HL-60/S4 treated with phorbol 12-myristate 13-acetate at 8.2 ng/mL for 4 days and 3 days (cell line): Measurements from ENCODE around the gene CARD19.

Experiments
- in situ Hi-C: fragments of 300-500 bp; cut with MboI; formaldehyde crosslinking; loops from 2 replicates; pipeline ENCODE4 v1.15.0; 2022; ENCODE audit warnings: low sequenced_read_pairs

Gene CARD19, protein sequence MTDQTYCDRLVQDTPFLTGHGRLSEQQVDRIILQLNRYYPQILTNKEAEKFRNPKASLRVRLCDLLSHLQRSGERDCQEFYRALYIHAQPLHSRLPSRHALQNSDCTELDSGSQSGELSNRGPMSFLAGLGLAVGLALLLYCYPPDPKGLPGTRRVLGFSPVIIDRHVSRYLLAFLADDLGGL

DNA sequence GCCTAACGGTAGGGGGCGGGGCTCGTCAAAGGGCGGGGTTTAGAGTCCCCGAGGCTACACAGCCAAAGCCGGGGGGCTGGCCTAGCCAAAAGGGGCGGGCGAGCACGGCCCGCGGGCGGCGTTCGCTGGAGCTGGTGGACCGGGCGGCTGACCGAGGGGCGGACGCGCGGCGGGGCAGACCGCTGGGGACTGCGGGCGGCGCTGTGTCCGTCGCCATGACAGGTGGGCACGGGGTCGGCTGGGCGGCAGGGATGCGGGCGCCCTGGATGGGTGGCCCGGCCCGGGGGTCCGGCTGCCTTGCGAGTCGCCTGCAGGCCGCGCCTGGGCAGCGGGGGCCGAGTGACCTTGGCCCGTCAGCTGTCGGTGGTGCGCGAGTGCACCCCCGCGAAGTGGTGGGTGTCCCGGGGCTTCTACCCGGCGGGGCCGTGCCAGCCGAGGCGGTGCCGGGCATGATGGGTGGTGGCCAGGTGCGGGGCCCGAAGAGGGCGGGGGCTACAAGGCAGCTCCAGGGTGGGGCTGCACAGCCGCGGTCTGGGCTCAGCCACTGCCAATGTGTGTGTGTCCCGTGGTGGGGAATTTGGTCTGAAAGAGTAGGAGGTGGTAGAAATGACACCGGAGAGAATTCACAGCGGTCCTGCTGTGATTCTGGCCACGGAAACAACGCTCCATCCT, at the start of gene CARD19:
CARD19 (plus strand) TSS at position 87 of the 672 bp plus-strand sequence; CDS start at position 216, 129 bp downstream.
- in situ Hi-C loops: no loop called here

- in situ Hi-C loops: no loop called here
Observed at GRCh38 chr9:93048566-93049448, 47.2 kb upstream of the CARD19 start.

GRCh38 chr9:93049491-93049890, 46.5 kb upstream of the CARD19 start:
- in situ Hi-C loops: no loop called here

DNA sequence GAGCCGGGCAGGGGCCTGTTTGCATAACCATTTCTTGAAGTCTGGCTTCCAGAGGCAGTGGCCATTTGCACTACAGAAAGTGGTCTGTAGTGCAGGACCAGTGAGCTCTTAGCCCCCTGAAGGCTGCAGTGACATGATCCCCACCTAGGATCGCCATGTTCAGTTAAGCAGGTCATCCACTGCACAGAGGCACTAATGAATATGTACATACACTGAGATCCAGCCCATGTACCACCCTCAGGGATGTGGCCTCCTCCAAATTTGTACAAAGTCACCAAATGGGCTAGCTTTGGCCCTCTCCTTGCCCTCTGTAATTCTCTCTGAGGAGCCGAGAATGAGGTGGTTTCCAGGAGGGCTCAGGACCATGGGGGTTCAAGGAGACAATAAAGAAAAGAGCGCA, 45.8 kb upstream of the CARD19 start:
- in situ Hi-C loops: no loop called here

GRCh38 chr9:93051680-93052089, 44.3 kb upstream of the CARD19 start:
- in situ Hi-C loops: no loop called here

DNA sequence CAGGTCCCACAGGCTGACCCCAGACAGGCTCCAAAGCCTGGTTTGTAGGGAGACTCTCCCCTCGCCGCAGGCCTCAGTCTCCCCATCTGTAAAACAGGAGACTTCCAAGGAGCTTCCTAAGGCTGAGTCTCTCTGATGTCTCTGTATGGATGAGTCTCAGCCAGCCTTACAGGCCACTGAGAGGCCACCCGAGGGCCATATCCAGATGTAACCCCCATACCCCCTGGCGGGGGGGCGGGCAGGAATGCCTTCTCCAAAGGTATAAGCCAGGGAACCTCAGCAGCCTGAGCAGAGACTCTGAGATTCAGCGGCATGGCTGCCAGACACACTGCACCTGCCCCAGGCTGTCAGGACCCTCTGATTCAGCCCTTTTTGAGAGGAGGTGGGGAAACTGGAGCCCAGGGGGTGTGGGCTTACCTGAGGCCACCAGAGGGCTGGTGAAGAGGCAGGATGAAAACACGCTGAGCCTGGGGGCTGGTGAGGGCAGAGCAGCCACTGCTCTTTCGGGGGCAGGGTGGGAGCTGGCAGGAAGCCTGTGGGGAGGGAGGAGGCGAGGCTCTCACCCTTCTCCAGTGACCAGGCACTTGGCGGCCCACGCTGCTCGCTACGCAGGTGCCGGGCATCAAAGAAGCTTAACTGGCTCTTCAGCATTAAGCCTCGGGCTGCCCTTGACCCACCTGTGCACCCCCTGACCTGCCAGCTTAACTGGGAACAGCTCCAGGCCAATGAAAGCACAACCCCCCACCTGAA, 43.1 kb upstream of the CARD19 start:
- in situ Hi-C loops: no loop called here

DNA sequence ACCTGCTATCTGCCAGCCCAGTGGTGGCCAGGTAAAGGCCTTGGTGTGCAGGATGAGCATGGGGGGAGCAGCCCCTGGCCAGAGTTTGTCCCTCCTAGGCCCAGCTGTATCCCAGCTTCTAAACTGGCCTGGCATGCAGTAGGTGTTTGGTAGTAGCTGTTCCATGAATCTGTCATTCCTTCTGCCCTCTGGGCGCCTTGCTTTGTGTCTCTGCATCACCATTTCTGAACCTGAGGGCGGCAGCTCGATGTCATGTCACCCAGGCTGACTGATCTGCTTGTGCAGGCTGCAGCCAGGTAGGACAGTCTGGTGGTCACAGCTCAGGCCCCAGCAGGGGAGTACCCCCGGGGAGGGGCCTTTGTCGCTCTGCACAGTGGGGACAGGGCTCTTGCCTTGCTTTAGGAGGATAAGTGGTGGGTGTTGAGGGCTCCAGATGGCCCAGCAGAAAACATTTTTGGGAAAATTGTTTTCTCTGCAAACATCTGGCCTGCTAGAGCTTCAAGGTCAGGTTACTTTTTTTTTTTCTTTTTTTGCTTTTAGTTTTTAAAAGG, 42.2 kb upstream of the CARD19 start:
- in situ Hi-C loops: no loop called here

- in situ Hi-C loops: no loop called here
Observed at GRCh38 chr9:93054758-93055704, 41.0 kb upstream of the CARD19 start.

DNA sequence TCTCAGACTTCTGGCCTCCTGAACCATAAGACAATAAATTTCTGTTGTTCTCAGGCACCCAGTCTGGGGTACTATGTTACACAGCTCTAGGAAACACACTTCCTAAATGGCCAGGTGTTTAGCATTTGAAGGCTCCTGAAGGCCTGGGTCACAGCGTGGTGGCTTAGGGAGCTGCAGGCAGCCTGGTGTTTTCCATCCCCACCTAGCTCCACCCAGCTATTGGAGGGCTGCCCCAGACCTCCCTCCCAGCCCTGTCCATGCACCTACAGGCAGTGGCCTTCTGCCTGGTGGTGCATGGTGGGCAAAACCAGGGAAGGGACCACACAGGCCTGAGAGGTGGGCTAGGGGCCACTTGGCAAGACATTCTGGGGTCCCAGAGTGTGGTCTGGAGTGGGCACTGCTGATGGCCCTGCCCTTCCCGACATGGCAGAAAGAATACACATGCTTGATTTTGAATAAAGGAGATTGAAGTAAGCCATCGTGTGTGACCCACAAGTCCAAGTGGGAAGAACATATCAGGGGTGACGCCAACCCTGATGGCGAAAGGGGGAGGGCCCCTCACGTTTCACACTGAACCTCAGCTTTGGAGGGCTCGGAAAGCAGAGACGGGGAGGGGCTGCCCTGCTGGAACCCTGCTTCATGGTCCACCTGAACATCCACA, 38.8 kb upstream of the CARD19 start:
- in situ Hi-C loops: no loop called here

DNA sequence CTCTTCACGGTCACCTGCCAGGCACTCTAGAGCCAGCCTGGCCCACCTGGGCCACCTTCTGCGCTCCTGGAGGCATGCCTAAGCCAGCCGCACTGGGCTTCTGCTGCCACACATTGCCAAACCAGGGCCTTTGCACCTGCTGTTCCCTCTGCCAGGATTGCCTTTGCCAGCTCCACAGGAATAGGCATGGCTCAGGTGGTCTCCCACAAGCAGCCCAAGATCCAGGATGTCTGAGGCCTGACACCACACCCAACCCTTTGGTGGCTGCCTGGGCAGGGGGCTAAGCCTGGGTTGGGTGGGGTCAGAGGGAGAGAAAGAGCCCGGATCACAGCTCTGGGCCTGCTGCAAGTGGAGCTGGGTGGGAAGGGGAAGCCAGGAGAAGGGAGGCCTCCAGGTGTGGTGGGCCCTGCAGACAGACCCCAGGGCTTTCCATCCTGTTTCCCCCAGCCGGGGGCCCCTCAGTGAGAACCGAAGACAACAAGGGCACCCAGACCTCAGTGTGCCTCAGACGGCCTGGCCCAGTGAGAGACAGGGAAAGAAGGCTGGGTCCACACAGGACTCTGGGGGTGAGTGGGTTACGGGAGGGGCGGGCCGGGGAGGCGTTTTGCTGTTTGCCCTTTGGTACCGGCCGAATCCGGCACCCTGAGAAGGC, 38.2 kb upstream of the CARD19 start:
- in situ Hi-C loops: no loop called here

DNA sequence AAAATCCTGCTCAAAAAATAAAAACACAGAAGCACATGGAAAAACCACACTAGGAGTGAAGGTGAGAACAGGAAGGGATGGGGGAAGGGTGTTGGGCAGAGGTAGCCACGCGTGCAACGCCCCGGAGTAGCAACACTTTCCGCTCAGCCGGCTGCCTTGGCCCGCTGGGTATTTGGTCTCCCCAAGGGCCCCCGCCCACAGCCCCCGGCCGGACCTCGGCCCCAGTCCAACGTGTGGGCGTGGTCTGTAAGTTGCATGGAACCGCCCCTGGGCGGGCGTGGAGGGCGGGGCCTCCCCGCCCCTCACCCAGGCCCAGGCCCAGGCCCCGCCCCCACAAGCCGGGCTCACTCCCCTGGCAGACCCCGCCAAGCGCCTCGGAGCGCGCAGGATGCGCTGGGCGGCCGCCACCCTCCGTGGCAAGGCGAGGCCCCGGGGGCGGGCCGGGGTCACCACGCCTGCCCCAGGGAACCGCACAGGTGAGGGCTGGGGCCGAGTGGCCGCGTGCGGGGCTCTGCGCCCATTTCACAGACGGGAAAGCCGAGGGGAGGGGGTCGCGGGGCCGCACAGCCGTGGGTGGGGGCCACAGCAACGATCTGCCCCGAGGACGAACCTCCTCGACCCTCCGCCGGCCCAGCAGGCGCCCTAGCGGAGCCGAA, 37.5 kb upstream of the CARD19 start, which contains the start of gene SUSD3:
SUSD3 (plus strand) TSS at position 347 of the 656 bp plus-strand sequence; CDS start at position 389, 42 bp downstream.
- in situ Hi-C loops: no loop called here

GRCh38 chr9:93059011-93059714, 36.9 kb upstream of the CARD19 start:
- in situ Hi-C loops: no loop called here

GRCh38 chr9:93059715-93060578, 36.1 kb upstream of the CARD19 start:
- in situ Hi-C loops: no loop called here

GRCh38 chr9:93060746-93061259, 35.2 kb upstream of the CARD19 start:
- in situ Hi-C loops: no loop called here

DNA sequence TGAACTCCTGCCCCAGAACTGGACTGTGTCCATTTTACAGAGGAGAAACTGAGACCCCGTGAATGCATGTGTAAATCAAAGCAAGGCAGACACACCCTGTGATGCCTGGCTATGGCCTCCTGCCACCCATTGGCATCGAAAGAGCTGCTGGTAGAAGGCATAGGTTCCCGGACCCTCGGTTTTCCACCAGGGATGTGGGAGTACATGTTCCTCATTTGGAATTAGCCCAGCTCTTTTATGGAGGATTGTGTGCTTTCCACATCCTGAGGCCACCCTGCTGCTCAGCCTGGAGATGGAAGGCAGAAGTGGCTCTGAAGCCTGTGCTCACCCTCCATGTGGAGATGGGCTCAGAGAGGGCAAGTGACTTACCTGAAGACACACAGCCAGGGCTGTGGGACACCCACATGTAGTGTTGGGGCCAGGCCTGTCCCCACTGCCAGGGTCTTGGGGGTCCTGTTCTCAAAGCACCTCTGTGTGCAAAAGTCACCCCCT, 34.7 kb upstream of the CARD19 start:
- in situ Hi-C loops: no loop called here
